SK-N-SH (cell line): Measurements from ENCODE around the gene SLC26A11. TPM values are rescaled to one million over a fixed set of nuclear protein-coding genes. Genes with fewer than 3 reads are reported as not detected.

Experiments
- CTCF ChIA-PET: fragments of 300-600, 350-600 bp; formaldehyde crosslinking; extraction: SDS; loops from one replicate; lab custom pipeline; 2021; lab: Yijun Ruan, JAX
- POLR2A ChIA-PET: fragments of 350-600 bp; sonication (Branson Sonifier 250); formaldehyde crosslinking; extraction: SDS; loops from one replicate; lab custom pipeline; 2020; ENCODE audit warnings: antibody characterized with exemption, inconsistent platforms; lab: Yijun Ruan, JAX
- DNase-seq: peaks from one replicate; pipeline ENCODE4 v3.0.0; 2012
- H2AFZ ChIP-seq: fragments of 200-600 bp; sonication (generic); 2 replicates; pipeline ENCODE4 v1.8.1; 2016; ENCODE audit warnings: antibody characterized with exemption, mild to moderate bottlenecking, low read depth
- H3F3A ChIP-seq: fragments of 200-600 bp; sonication (generic); replicated peaks from 2 replicates; pipeline ENCODE3; 2016; ENCODE audit warnings: antibody characterized with exemption, mild to moderate bottlenecking; ENCODE audit not compliant: insufficient read depth
- H3K27ac ChIP-seq, 2 experiments: fragments of 200-500 bp in 1 of 2; fragments of 200-600 bp in 1 of 2; sonication (Bioruptor generic) in 1 of 2; sonication (generic), shearing (Covaris generic) in 1 of 2; 2 replicates each; pipeline versions ENCODE4 v1.5.1 to v1.6.1; 2014 to 2016; ENCODE audit warnings: low read depth in 2 of 2, inconsistent platforms in 1 of 2, low read length in 1 of 2, mild to moderate bottlenecking in 1 of 2, mixed read lengths in 1 of 2
- H3K27me3 ChIP-seq: fragments of 200-600 bp; sonication (generic), shearing (Covaris generic); 2 replicates; pipeline ENCODE4 v1.6.1; 2016; ENCODE audit warnings: mixed run types; ENCODE audit not compliant: insufficient read depth
- H3K36me3 ChIP-seq, 2 experiments: fragments of 200-500 bp in 1 of 2; fragments of 200-600 bp in 1 of 2; sonication (Bioruptor generic) in 1 of 2; sonication (generic) in 1 of 2; replicated peaks in 1 of 2; 2 replicates each; pipeline versions ENCODE3 to v1.5.1; 2014 to 2016; ENCODE audit warnings: low read length in 1 of 2, mild to moderate bottlenecking in 1 of 2; ENCODE audit not compliant: insufficient read depth in 2 of 2, control insufficient read depth in 1 of 2
- H3K4me1 ChIP-seq, 2 experiments: fragments of 200-500 bp in 1 of 2; fragments of 200-600 bp in 1 of 2; sonication (Bioruptor generic) in 1 of 2; sonication (generic), shearing (Covaris generic) in 1 of 2; 2 replicates each; pipeline versions ENCODE4 v1.5.1 to v1.6.1; 2014 to 2016; ENCODE audit warnings: low read depth in 1 of 2, low read length in 1 of 2, mixed run types in 1 of 2; ENCODE audit not compliant: insufficient read depth in 2 of 2, control insufficient read depth in 1 of 2
- H3K4me2 ChIP-seq: fragments of 200-600 bp; sonication (generic), shearing (Covaris generic); 2 replicates; pipeline ENCODE4 v1.6.1; 2017; ENCODE audit warnings: mixed run types
- H3K4me3 ChIP-seq, 2 experiments: fragments of 200-500 bp in 1 of 2; fragments of 200-600 bp in 1 of 2; sonication (Bioruptor generic) in 1 of 2; sonication (generic), shearing (Covaris generic) in 1 of 2; 2 replicates each; pipeline versions ENCODE4 v1.5.1 to v1.8.1; 2014 to 2016; ENCODE audit warnings: low read depth in 2 of 2, inconsistent platforms in 1 of 2, low read length in 1 of 2, mild to moderate bottlenecking in 1 of 2, mixed read lengths in 1 of 2, moderate library complexity in 1 of 2
- H3K79me2 ChIP-seq: fragments of 200-600 bp; sonication (generic); 2 replicates; pipeline ENCODE4 v1.8.1; 2017; ENCODE audit warnings: mild to moderate bottlenecking; ENCODE audit not compliant: insufficient read depth
- H3K9ac ChIP-seq: fragments of 200-600 bp; sonication (generic); 2 replicates; pipeline ENCODE4 v1.6.1; 2017; ENCODE audit warnings: mixed run types
- H3K9me2 ChIP-seq: fragments of 200-600 bp; sonication (generic); 2 replicates; pipeline ENCODE4 v1.6.1; 2017; ENCODE audit warnings: mixed run types
- H3K9me3 ChIP-seq: fragments of 200-600 bp; sonication (generic); 2 replicates; pipeline ENCODE4 v1.6.1; 2017; ENCODE audit warnings: mixed run types, mild to moderate bottlenecking, moderate library complexity
- H4K20me1 ChIP-seq: fragments of 200-600 bp; sonication (generic); 2 replicates; pipeline ENCODE4 v1.6.1; 2017; ENCODE audit warnings: mild to moderate bottlenecking, mixed run types; ENCODE audit not compliant: insufficient read depth
- CHD2 ChIP-seq: fragments of 150-350 bp; IDR thresholded peaks from 2 replicates; pipeline ENCODE4 v1.6.1; 2018; ENCODE audit warnings: low read length; ENCODE audit not compliant: partially characterized antibody
- ELF1 ChIP-seq: IDR thresholded peaks from 2 replicates; pipeline ENCODE4 v1.4.0; 2012
- FOXJ3 ChIP-seq: sonication (generic); formaldehyde crosslinking; IDR thresholded peaks from 2 replicates; pipeline ENCODE4 v1.5.1; 2020; ENCODE audit warnings: mild to moderate bottlenecking, missing genetic modification reagents
- FOXM1 ChIP-seq: IDR thresholded peaks from 2 replicates; pipeline ENCODE4 v1.4.0; 2012; ENCODE audit warnings: low read depth, mild to moderate bottlenecking
- GATA2 ChIP-seq: sonication (generic); formaldehyde crosslinking; IDR thresholded peaks from 2 replicates; pipeline ENCODE4 v1.5.0; 2020; ENCODE audit warnings: mild to moderate bottlenecking, missing genetic modification reagents
- MAX ChIP-seq: IDR thresholded peaks from 2 replicates; pipeline ENCODE4 v1.4.0; 2012; ENCODE audit warnings: low read depth
- MEF2A ChIP-seq: IDR thresholded peaks from 2 replicates; pipeline ENCODE4 v1.4.0; 2012; ENCODE audit warnings: low read depth, borderline replicate concordance
- MXI1 ChIP-seq: IDR thresholded peaks from 2 replicates; pipeline ENCODE4 v1.6.1; 2012; ENCODE audit warnings: mild to moderate bottlenecking, low read depth, low read length, improper control_type of control experiment
- NFIC ChIP-seq: IDR thresholded peaks from 2 replicates; pipeline ENCODE4 v1.4.0; 2012; ENCODE audit warnings: borderline replicate concordance
- NRF1 ChIP-seq: IDR thresholded peaks from 2 replicates; pipeline ENCODE4 v1.6.1; 2012; ENCODE audit warnings: low read depth, mild to moderate bottlenecking, low read length
- PBX3 ChIP-seq: IDR thresholded peaks from 2 replicates; pipeline ENCODE4; 2012
- POLR2AphosphoS5 ChIP-seq: IDR thresholded peaks from 2 replicates; pipeline ENCODE4 v1.6.1; 2012; ENCODE audit warnings: low read depth, low read length
- RFX5 ChIP-seq: IDR thresholded peaks from 2 replicates; pipeline ENCODE4 v1.6.1; 2012; ENCODE audit warnings: mild to moderate bottlenecking, improper control_type of control experiment, low read length
- RXRA ChIP-seq: IDR thresholded peaks from 2 replicates; pipeline ENCODE4 v1.4.0; 2012; ENCODE audit warnings: low read depth, mild to moderate bottlenecking, borderline replicate concordance
- SIN3A ChIP-seq: IDR thresholded peaks from 2 replicates; pipeline ENCODE4 v1.6.1; 2012; ENCODE audit warnings: low read depth, mild to moderate bottlenecking, low read length, moderate library complexity, borderline replicate concordance
- SMC3 ChIP-seq: IDR thresholded peaks from 2 replicates; pipeline ENCODE4 v1.6.1; 2012; ENCODE audit warnings: low read depth, low read length, improper control_type of control experiment
- TAF1 ChIP-seq: IDR thresholded peaks from 2 replicates; pipeline ENCODE4 v1.6.1; 2012; ENCODE audit warnings: low read depth, mild to moderate bottlenecking, low read length, moderate library complexity, borderline replicate concordance
- TEAD4 ChIP-seq: IDR thresholded peaks from 2 replicates; pipeline ENCODE4 v1.4.0; 2012; ENCODE audit warnings: mild to moderate bottlenecking, borderline replicate concordance; ENCODE audit not compliant: insufficient read depth
- USF2 ChIP-seq: fragments of 150-350 bp; IDR thresholded peaks from 2 replicates; pipeline ENCODE4 v1.6.1; 2017; ENCODE audit warnings: antibody characterized with exemption, low read length, low read depth, borderline replicate concordance
- YY1 ChIP-seq: IDR thresholded peaks from 2 replicates; pipeline ENCODE4 v1.4.0; 2012; ENCODE audit warnings: low read depth, mild to moderate bottlenecking
- WGBS: methylation state at CpG from one replicate; pipeline ENCODE4 v1.1.6; 2017; ENCODE audit warnings: low lambda C conversion rate; 5-methylcytosine and 5-hydroxymethylcytosine counted together
- polyA plus RNA-seq, 3 experiments: library from polyadenylated mRNA; depleted of rRNA; stranded (reverse); fragments of >200 nt; gene quantifications; 2 replicates each; pipeline ENCODE4 v1.2.3, GENCODE V29; 2012

The SLC26A11 gene
- polyA plus RNA-seq, 1 of the 3 experiments (the other 2 are of a cell fraction), result 35.9 TPM

GRCh38 chr17:80182845-80183223 is 37.4 kb upstream of the SLC26A11 start:
- Histone ChIP-seq H3K4me1 (no peaks in the 10 kb centered on the region; a peak in 1 of 4 replicates), H3K4me3 (no peak overlapping the region), H3K4me2 (no peak overlapping the region), H3K27ac (no peak overlapping the region), H3K79me2 (no peaks in the 10 kb centered on the region), H4K20me1 (no peaks in the 10 kb centered on the region), H3F3A (no peaks in the 10 kb centered on the region), H3K9me3 (no peaks in the 10 kb centered on the region), H3K9ac (no peak overlapping the region), H3K9me2 (no peaks in the 10 kb centered on the region), H2AFZ (no peak overlapping the region), H3K36me3 (no peaks in the 10 kb centered on the region), H3K27me3 (no peaks in the 10 kb centered on the region)
- WGBS, result 89% methylated on average over 12 of the region's 12 CpGs
- DNase-seq, result no peak
- POLR2A ChIA-PET, result no interaction called here
- no peak for TF ChIP-seq RXRA
- no peak for TF ChIP-seq USF2
- no peak for TF ChIP-seq FOXJ3
- TF ChIP-seq POLR2AphosphoS5, result no peak
- TF ChIP-seq GATA2 (CRISPR knock-in tag), result no peak
- no peak for TF ChIP-seq TEAD4
- TF ChIP-seq MXI1, result no peak
- TF ChIP-seq NFIC, result no peak
- no peak for TF ChIP-seq ELF1
- TF ChIP-seq MEF2A, result no peak
- TF ChIP-seq FOXM1, result no peak
- no peak for TF ChIP-seq RFX5
- no peak for TF ChIP-seq MAX
- TF ChIP-seq CHD2, result no peak
- no peak for TF ChIP-seq SIN3A
- TF ChIP-seq NRF1, result no peak
- no peak for TF ChIP-seq SMC3
- TF ChIP-seq PBX3, result no peak
- no peak for TF ChIP-seq YY1
- no peak for TF ChIP-seq TAF1
- CTCF ChIA-PET, result interaction anchor here (1.0 to 1.1 kb wide), 2 partner anchors 9 to 244 kb away, joined by 3 to 4 read pairs; no protein-coding TSS in a partner anchor
